ENCODE measurements around the gene ZBED4.

DNA sequence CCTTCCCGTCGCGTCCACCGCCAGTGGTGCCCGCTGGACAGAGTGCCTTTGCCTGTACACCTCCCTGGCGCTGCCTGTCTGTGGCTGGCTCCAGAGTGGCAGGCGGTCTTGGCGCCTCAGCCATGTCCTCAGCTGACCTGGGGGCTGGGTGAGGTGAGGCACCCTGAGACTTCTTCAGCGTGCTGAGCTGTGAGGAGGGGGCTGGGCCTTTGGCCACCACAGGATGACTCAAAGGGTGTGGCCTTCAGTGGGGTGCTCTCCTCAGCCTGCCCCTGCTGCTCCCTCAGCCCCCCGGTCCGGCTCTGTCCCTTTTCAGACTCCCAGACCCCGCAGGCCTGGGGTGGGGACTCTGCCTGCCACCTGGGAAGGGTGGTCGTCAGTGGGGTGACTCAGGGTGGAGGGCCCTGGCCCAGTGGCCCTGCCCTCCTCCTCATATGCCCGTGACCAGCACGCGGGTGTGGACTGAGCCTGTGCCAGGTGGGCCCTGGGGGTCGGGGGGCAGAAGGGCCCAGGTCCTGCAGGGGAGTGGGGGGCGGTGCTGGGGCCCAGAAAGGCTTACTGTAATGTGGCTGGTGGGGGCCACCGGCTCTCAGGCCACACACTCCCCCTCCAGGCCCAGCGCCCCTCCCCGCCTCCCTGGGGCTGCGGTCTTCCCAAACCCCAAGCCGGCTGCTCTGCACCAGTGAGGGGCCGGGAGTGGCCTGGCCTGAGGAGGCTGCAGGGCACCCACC, 80.7 kb downstream of the ZBED4 start:
- TF ChIP-seq, protein P1, sequence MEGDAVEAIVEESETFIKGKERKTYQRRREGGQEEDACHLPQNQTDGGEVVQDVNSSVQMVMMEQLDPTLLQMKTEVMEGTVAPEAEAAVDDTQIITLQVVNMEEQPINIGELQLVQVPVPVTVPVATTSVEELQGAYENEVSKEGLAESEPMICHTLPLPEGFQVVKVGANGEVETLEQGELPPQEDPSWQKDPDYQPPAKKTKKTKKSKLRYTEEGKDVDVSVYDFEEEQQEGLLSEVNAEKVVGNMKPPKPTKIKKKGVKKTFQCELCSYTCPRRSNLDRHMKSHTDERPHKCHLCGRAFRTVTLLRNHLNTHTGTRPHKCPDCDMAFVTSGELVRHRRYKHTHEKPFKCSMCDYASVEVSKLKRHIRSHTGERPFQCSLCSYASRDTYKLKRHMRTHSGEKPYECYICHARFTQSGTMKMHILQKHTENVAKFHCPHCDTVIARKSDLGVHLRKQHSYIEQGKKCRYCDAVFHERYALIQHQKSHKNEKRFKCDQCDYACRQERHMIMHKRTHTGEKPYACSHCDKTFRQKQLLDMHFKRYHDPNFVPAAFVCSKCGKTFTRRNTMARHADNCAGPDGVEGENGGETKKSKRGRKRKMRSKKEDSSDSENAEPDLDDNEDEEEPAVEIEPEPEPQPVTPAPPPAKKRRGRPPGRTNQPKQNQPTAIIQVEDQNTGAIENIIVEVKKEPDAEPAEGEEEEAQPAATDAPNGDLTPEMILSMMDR (IDR thresholded peaks at IDR 0.05; ENCODE audit: low read length), result no peak
- no peak for TF ChIP-seq EZH2 (optimal IDR thresholded peaks at IDR 0.05; ENCODE audit: low read depth, low read length)
